Measurements from ENCODE around the gene PNMA1. TPM values are rescaled to one million over a fixed set of nuclear protein-coding genes. Genes with fewer than 3 reads are reported as not detected.

The PNMA1 gene
- polyA plus RNA-seq, 1 donor from 2014 or later = 205 TPM

- Histone ChIP-seq H3F3A (ENCODE audit: insufficient read depth, low read length, poor library complexity, severe bottlenecking) (no peaks in the 10 kb centered on the region), H2AFZ (ENCODE audit: low read depth, low read length) (no peak overlapping the region), H3K36me3 (ENCODE audit: insufficient read depth, low read length) (no peaks in the 10 kb centered on the region), H3K9ac (ENCODE audit: low read length) (peak overlapping the region; percentile 95), H3K27ac (ENCODE audit: low read length) (peak overlapping the region; percentile 89), H3K9me2 (ENCODE audit: insufficient read depth, low read length) (no peaks in the 10 kb centered on the region), H3K27me3 (ENCODE audit: insufficient read depth, low read depth, low read length) (no peaks in the 10 kb centered on the region), H3K9me3 (ENCODE audit: low read length) (no peaks in the 10 kb centered on the region), H3K4me3 (ENCODE audit: low read length) (peak overlapping the region; percentile 84), H3K79me2 (replicated peaks; ENCODE audit: insufficient read depth, low read length) (peaks cover 43% of the 10 kb centered on the region), H4K20me1 (ENCODE audit: insufficient read depth) (peaks cover 4% of the 10 kb centered on the region), H3K4me2 (ENCODE audit: low read length) (peak overlapping the region; percentile 98)
- no peak for TF ChIP-seq EP300 (conservative IDR thresholded peaks at IDR 0.05; ENCODE audit: poor library complexity, severe bottlenecking)
- TF ChIP-seq RAD21 (conservative IDR thresholded peaks at IDR 0.05) = no peak
- no peak for TF ChIP-seq CTCF (IDR thresholded peaks at IDR 0.05; ENCODE audit: poor library complexity, severe bottlenecking)
- TF ChIP-seq TAF1 (IDR thresholded peaks at IDR 0.05; ENCODE audit: low read depth) = no peak
- TF ChIP-seq POLR2AphosphoS5 (IDR thresholded peaks at IDR 0.05) = no peak
- no peak for TF ChIP-seq EZH2 (IDR thresholded peaks at IDR 0.05; ENCODE audit: borderline replicate concordance, insufficient read depth, low read length, poor library complexity, severe bottlenecking)
- TF ChIP-seq MXI1 (conservative IDR thresholded peaks at IDR 0.05; ENCODE audit: poor library complexity, severe bottlenecking) = no peak
- TF ChIP-seq, protein P1, sequence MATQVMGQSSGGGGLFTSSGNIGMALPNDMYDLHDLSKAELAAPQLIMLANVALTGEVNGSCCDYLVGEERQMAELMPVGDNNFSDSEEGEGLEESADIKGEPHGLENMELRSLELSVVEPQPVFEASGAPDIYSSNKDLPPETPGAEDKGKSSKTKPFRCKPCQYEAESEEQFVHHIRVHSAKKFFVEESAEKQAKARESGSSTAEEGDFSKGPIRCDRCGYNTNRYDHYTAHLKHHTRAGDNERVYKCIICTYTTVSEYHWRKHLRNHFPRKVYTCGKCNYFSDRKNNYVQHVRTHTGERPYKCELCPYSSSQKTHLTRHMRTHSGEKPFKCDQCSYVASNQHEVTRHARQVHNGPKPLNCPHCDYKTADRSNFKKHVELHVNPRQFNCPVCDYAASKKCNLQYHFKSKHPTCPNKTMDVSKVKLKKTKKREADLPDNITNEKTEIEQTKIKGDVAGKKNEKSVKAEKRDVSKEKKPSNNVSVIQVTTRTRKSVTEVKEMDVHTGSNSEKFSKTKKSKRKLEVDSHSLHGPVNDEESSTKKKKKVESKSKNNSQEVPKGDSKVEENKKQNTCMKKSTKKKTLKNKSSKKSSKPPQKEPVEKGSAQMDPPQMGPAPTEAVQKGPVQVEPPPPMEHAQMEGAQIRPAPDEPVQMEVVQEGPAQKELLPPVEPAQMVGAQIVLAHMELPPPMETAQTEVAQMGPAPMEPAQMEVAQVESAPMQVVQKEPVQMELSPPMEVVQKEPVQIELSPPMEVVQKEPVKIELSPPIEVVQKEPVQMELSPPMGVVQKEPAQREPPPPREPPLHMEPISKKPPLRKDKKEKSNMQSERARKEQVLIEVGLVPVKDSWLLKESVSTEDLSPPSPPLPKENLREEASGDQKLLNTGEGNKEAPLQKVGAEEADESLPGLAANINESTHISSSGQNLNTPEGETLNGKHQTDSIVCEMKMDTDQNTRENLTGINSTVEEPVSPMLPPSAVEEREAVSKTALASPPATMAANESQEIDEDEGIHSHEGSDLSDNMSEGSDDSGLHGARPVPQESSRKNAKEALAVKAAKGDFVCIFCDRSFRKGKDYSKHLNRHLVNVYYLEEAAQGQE (IDR thresholded peaks at IDR 0.05; ENCODE audit: borderline replicate concordance) = no peak
- TF ChIP-seq SMC3 (conservative IDR thresholded peaks at IDR 0.05; ENCODE audit: poor library complexity) = no peak
These were observed 3.1 kb upstream of the PNMA1 start for GRCh38 chr14:73717266-73717665.

- Histone ChIP-seq H3K9ac (ENCODE audit: low read length) (peak overlapping the region; percentile 99), H2AFZ (ENCODE audit: low read depth, low read length) (no peak overlapping the region), H3K4me3 (ENCODE audit: low read length) (peak overlapping the region; percentile 78), H3K36me3 (ENCODE audit: insufficient read depth, low read length) (no peaks in the 10 kb centered on the region), H3K4me2 (ENCODE audit: low read length) (peak overlapping the region; percentile 89), H3K9me3 (ENCODE audit: low read length) (no peaks in the 10 kb centered on the region), H3K27me3 (ENCODE audit: insufficient read depth, low read depth, low read length) (no peaks in the 10 kb centered on the region), H3K9me2 (ENCODE audit: insufficient read depth, low read length) (no peaks in the 10 kb centered on the region), H3K79me2 (replicated peaks; ENCODE audit: insufficient read depth, low read length) (peaks cover 59% of the 10 kb centered on the region), H3F3A (ENCODE audit: insufficient read depth, low read length, poor library complexity, severe bottlenecking) (no peaks in the 10 kb centered on the region), H3K27ac (ENCODE audit: low read length) (peak overlapping the region; percentile 98), H4K20me1 (ENCODE audit: insufficient read depth) (peaks cover 10% of the 10 kb centered on the region)
- TF ChIP-seq RAD21 (conservative IDR thresholded peaks at IDR 0.05) = no peak
- no peak for TF ChIP-seq EP300 (conservative IDR thresholded peaks at IDR 0.05; ENCODE audit: poor library complexity, severe bottlenecking)
- no peak for TF ChIP-seq CTCF (IDR thresholded peaks at IDR 0.05; ENCODE audit: poor library complexity, severe bottlenecking)
These were observed 1.5 kb upstream of the PNMA1 start for GRCh38 chr14:73715707-73716106.
